NCI-H526 (cell line): ENCODE results near the gene FKRP.
"Not testable (repeated sequence)": the region's sequence is repeated elsewhere in the genome, so short reads cannot be mapped to it uniquely, and the experiment has no call there.

ENCODE experiments used
- DNase-seq, 2 experiments: peaks; one replicate each; lab custom pipeline; 2025; lab: John Stamatoyannopoulos, UW

Gene FKRP, protein sequence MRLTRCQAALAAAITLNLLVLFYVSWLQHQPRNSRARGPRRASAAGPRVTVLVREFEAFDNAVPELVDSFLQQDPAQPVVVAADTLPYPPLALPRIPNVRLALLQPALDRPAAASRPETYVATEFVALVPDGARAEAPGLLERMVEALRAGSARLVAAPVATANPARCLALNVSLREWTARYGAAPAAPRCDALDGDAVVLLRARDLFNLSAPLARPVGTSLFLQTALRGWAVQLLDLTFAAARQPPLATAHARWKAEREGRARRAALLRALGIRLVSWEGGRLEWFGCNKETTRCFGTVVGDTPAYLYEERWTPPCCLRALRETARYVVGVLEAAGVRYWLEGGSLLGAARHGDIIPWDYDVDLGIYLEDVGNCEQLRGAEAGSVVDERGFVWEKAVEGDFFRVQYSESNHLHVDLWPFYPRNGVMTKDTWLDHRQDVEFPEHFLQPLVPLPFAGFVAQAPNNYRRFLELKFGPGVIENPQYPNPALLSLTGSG

DNA sequence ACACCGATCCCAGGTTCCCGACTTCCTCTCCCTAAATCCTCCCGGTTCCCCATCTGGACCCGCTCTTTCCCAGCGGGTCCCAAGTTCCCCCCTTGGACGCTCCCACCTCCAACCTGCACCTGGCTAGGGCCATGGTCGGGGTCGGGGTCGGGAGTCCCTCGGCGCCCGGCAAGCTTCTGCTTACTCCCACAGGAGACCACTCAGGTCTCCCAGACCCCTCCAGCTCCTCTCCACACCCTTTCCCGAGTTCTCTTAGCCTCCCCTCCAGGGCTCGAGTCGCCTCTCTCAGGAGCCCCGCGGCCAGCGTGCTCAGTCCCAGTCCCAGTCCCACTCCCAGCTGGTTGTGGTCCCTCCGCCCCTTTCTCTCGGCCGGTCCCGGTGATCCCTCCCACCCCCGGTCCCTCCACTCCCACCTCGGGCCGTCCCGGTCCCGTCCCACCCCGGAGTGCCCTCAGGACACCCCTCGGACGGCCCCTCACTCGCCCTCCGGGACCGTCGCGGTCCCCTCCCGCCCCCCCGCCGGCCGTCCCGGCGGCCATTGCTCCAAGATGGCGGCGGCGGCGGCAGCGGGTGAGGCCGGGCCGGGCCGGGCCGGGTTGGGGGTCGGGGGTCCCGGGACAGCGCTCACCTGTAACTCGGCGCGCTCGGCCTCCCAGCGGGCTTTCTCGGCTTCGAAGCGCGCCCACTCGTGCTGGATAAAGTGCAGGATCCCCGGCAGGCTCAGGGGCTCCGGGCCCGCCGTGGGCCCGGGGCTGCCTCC, at the start of gene FKRP:
Gene FKRP (plus strand): TSS at position 537 of the 760 bp plus-strand sequence. CDS start 9,394 bp downstream, outside the sequence.
- peak in 1 of 2 experiments; percentile 56 for DNase-seq

DNA sequence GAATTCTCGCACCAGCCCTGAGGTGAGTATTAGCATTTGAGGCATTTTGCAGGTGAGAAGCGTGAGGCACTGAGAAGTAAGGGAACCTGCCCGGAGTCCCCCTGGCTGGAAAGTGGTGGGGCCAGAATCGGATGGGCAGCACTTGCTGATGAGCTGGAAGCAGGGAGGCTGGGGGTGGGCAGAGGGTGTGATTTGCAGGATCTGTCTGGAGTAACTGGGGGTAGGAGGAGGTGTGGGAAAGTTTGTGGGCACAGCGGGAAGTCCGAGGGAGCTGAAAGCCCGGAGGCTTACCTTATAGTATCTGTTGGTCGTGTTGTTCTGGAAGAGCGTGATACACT, 49.0 kb upstream of the FKRP start:
- DNase-seq, result no peak

DNA sequence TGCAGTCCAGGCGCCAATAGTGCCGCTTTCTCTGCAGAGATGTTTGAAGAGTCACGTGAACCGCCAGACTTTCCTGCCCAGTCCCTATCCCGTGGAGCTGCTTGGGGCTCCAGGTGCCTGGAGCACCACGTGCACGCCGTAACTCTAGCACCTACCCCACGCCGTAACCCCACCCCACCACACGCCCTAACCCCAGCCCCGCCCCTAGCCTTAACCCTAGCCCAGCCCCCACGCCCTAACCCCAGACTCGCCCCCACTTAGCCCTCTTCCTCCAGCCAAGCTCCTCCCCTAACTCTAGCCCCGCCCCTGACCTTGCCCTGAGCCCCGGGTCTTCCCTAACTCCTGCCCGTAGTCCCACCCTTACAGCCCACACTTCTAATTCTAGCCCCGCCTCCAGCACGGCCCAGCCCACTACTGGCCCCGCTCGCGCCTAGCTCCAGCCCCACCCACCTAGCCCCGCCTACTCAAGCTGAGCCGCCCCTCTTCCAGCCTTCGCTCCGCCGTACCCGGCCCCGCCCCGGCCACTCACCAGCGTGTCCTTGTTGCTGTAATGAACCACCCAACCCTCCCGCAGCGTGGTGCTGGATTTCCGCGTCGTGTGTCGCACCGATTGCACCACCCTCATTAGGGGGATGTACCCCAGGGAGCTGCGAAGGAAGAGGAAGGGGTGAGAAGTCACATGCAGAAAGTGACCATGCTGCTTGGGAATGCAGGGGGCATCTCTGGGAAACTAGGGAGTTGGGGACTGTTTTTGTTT, 48.5 kb upstream of the FKRP start:
- peak; percentile 91 to 98 for DNase-seq

DNA sequence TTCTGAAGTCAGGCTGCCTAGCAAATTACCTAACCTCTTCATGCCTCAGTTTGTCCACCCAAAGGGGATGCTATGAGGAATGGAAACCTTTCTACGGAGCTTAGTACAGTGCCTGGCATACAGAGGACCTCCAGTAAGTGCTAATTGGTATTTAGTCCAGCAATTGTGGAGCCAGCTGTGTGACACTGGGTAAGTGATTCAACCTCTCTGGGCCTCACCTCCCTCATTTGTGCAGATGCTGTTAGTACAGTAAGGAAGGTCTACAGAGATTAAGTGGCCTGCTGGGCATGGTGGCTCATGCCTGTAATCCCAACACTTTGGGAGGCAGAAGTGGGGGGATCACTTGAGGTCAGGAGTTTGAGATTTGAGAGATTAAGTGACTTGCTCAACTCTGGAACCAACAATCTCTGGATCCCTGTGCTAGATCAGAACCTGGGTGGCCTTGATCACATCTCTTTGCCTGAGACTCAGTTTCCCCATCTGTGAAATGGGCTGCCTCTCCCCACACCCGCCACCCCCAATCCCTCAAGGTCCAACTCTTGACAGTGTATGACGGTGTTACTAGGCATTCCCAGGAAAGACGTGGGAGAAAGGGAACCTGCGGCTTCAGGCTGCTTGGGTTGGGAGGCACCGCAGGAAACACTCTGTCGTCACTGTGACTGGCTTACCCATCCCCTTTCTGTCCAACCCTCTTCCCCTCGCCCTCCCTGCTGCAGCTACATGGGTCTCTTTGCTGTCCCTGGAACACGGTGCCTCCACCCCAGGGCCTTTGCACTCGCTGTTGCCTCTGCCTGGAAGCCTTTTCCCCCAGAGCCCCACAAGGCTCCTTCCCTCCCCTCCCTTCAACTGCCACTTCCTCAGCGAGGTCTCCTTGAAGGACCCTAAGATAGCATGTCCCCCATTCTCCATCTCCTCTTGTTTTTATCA, 47.2 kb upstream of the FKRP start:
- DNase-seq, result no peak

DNA sequence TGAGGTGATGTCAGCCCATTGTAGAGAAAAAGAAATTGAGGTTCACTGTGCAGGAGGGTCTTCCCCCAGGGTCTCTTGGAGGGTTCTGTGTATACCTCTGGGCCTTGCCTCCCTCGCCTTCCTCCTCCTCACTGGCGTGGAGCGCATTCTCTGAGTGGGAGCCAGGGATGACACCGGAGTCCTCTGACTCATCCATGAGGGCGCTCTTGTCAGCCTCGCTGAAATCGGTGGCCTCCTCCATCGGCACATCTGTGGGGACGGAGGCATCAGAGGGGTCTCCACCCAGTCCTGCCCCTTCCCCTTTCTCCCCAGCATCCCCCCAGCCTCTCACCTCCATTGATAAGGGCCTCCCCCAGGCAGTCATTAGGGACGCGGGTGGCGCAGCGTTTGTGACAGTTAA, 45.2 kb upstream of the FKRP start:
- DNase-seq, result no peak

DNA sequence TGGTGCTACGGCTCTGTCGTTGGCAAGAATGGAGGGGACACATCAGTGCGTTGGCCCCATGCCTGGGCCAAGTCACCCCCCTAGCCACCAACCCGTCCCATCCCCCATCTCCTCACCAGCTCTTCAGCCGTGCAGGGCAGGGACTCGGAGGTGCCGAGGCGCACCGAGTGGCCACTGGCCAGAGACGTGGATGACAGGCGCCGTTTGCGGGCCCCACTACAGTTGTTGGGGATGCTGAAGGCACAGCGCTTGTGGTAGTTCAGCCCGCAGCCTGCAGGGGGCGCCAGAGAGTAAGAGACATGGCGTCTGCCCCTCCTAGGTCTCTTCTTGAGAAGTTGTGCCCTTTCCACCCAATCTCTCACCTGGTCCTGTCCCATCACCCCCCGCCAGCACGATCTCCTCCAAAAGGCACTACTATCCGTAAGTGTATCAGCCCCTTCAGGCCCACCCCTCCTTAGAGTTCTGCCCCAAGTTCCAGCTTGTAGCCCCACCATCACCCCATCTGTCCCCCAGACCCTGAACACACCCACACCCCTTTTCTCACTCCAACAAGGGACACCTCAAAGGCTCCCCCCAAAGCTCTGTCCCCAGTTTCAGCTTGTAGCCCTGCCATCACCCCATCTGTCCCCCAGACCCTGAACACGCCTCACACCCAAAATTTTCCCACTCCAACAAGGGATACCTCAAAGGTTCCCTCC, 41.3 kb upstream of the FKRP start:
- peak in 1 of 2 experiments; percentile 47 for DNase-seq

DNA sequence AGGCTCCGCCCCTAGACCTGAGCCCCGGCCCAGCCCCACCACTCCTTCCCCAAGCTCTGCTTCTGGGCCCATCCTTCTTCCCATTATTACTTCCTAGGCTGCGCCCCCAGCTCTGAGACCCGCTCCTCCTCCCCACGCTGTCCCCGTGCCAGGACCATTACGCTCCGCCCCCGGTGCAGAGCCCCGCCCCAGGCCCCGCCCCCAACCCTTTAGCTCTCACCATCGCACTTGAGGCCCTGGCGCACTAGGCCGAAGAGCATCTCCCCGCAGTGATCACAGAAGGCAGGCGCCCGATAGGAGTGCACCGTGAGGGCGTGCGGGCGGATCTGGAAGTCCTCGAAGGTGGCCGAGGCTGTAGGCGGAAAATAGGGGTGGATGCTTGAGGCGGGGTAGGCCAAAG, 35.2 kb upstream of the FKRP start:
- DNase-seq, result no peak

DNA sequence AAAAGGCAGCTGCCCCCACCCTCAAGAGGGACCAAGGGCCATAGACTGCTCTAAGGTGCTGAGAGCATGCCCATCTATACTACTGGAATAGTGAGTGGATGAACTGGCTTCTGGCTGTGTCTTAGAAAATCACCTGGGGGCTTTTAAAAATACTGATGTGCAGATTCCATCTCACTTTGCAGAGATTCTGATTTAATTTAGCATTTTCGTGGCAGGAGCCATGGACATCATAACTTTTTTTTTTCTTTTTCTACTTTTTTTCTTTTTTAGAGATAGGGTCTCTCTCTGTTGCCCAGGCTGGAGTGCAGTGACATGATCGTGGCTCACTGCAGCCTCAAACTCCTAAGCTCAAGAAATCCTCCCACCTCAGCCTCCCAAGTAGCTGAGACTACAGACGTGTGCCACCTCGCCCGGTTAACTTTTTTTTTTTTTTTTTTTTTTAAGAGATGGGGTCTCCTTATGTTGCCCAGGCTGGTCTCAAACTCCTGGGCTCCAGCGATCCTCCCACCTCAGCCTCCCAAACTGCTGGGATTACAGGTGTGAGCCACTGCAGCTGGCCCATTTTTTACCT, 33.0 kb upstream of the FKRP start:
- not testable (repeated sequence) for DNase-seq

DNA sequence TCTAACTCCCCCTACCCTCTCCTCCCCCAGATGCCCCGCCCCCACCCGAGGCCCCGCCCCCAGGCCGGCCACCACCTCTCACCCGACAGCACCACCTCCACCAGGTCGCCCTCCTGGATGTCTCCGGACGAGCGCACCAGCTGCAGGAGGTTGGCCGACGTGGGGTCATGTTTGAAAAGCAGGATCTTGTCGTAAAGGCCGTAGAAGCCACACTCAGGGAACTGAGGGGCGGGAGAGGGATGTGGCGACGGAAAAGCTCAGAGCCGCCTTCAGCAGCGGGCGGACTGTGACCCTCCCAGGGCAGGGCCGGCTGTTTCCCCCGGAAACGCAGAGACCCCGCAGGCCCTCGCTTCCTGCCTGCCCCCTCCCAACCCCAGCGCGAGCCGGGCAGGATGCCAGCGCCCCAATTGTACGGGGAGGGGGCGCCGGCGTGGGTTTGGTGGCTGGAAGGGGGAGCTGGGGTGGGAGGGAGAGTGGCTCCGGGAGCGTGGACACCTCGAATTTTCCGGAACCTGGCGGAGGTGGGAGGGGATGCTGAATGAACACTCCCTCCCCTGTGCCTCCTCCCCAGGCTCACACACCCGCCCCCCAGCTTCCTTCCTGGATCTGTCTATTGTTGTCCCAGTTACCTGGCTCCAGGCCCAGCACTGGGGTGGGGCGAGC, 31.9 kb upstream of the FKRP start:
- DNase-seq, result peak; percentile 46 to 69

DNA sequence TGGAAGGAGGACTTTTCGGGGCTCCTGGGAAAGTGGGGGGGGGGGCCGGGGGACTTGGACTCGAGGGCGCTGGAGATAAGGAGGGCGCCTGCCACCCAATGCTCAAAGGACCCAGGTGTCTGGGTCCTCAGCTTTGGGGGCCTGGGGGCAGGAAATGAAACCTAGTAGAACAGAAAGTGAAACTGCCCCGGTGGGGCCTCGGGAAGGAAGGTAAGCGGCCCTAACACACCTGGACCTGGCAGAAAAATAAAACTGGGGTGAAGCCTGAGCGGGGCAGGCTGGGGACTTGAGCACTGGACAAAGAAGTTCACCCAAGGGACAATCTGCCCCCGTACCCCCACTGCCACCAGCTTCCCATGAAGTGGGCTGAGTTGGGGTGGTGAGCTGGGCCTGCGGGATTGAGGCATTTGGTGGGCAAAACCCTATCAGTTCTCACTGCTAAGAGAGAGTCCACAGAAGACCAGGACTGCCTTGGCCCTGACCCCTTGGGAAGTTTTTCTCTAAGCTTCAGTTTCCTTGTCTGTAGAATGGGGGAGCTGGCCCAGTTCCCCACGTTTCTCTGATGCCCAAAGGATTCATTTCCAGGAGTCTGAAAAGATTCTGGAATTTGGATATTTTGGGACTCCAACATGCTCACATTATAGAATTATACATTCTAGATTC, 31.3 kb upstream of the FKRP start:
- peak in 1 of 2 experiments; percentile 69 for DNase-seq

DNA sequence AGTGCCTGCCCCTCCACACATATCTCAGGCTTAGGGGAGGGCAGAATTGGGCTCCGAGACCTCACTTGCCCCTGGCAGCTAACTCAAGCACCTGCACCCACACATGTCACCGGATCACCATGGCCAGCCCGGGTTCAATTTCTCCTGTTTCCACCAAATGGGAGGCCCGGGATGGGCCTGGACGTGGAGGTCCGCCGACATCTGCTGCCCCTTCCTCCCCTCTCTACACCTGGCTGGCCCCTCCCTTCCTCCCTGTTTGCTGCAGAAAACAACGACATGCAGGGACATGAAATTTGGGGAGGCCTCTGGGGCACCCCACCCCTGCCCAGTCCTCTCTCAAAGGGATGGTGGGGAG, 30.3 kb upstream of the FKRP start:
- no peak for DNase-seq

DNA sequence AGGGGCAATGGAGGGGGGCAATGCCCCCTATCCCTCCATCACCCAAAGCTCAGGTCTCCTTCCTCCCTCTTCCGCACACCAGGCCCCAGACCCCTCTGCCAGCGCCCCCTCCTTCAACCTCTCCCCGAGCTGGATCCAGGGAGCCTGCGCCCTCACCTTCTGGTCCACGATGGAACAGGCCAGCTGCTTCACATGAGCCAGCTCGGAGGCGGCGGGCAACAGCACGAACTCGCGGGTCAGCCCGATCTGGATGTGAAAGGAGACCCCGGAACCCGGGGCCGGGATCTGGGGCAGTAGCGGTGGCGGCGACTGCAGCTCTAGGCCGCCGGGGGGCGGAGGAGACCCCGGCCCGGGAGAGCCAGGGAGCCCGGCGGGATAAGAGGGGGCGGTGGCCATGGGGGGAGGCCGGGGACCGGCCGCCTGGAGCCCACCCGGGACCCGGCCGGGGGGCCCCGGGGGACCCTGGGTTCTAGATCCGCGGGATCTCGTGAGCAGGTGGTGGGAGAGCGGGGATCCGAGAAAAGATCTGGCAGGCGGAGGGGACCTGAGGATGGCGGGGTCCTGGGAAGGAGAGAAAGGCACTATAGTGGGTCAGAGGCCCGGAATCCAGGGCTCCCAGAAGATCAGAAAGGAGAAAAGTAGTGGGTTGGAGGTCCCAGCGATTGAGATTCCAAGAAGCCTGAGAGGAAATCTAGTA, 29.7 kb upstream of the FKRP start:
- DNase-seq, result peak in 1 of 2 experiments; percentile 57

DNA sequence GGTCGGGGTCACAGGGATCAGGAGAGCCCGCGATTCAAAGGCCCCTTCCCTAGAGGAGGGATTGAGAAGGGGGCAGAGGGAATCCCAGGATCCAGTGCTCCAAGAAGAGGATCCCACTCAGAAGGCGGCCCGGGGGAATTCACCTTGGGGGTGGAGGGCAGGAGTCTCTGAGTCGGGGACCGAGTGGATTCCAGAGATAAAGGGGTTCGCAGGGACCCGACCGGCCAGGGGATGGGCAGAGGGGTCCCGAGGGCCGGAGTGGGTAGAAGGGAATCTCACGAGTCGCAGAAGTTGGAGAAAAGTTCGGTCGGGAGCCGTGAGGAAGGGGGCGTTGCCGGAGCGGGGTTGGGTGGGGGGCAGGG, 29.2 kb upstream of the FKRP start:
- peak in 1 of 2 experiments; percentile 45 for DNase-seq

DNA sequence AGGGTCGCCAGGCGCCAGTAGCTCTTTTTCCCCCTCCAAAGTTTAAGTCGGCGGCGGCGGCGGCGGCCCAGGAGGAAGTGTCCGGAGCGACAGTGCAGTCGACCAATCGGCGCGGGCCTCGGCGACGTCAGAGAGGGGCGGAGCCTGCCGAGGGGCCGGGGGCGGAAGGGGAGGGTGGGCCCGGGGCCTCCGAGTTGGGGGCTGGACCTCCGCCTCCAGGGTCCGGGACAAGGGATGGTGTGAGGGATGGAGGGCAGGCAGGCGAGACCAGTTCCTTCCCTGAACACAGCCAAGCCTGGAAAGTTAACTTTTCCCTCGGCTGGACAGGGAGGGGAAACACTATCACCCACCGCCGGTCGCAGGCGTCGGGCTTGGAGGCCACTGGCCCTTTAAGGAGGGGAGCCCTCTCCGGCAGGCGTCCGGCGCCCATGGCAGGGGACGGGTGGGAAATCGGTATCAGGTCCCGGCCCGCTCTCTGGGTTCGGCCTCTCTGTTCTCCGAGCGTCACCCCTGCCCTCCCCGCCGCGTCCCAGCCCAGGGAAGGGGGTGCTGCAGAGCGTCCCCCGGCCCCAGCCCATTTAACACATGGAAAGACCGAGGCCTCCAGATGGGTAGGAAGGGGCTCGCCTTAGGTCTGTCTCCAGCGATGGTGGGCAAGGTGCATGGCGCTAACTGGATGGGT, 28.7 kb upstream of the FKRP start, which contains the start of gene PRKD2:
Gene PRKD2 (minus strand): TSS at position 81 of the 682 bp plus-strand sequence. CDS start 744 bp downstream, outside the sequence.
- peak in 1 of 2 experiments; percentile 88 for DNase-seq

DNA sequence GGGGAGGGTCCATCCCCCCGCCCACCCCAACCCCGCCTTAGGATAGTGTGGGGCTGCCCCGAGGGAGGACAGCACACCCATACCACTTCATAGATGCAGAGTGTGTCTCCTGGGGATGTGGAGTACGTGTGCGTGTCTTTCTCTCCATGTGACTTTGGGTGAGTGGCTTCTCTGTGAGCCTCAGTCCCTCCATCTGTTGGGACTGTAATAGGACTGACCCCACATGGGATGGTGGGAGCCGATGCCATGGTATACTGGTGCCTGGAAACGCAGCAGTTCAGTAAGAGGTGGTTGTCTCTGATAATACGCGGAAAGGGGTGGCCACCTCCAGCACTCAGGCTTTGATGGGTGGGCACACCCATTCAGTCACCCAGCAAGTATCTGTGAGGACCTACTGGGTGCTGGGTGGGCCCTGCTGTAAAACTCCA, 28.1 kb upstream of the FKRP start:
- DNase-seq, result peak in 1 of 2 experiments; percentile 35

DNA sequence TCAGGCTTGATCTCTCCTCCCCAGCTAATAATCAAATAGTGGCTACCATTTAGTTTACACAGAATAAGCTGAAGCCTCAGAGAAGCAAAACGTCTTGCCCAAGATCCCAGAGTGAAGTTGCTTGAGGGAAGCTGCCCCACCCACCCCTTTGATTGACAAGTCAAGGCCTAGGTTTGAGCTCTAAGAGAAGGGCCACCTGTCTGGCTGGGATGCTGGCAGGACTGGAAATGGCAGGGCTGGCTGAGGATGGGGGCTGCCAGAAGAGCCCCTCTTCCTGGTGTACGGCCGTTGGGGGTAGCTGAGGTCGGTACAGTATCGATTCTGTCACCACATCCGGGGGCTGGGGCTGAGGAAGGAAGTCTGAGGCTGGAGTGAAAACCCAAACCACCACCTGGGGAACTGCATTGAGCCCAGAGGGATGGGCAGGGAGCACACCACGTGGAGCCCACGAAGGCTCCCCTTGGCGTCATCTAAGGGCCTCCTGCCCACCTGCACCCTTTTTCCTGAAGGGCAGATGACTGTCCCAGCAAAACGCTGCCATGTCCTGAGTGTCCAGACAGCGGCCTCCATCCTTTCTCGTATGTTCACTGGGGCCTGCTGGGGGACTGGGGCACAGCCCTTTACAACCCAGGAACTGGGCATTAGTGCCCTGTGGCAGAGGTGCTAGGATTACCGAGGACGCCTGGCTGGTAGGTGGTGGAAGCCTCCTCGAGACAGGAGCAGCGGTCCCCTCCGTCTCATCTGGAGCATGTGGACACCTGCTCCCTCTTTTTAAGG, 27.5 kb upstream of the FKRP start:
- DNase-seq, result peak in 1 of 2 experiments; percentile 47
